Measurements from ENCODE around the gene DAP. TPM values are rescaled to one million over a fixed set of nuclear protein-coding genes. Genes with fewer than 3 reads are reported as not detected.

Gene DAP
- polyA plus RNA-seq, 1 donor (not counting 4 experiments of a cell fraction or from before 2014, with no cell fraction given), result 30.4 TPM

GRCh38 chr5:10740384-10740783 lies 20.6 kb downstream of the DAP start:
- Histone ChIP-seq H3K4me3 (ENCODE audit: control insufficient read depth in 2 of 3, extremely low read depth in 1 of 3, insufficient read depth in 2 of 3, low read depth in 1 of 3, low read length in 3 of 3) (no peak overlapping the region), H3K9me3 (ENCODE audit: control insufficient read depth, low read depth, low read length) (no peaks in the 10 kb centered on the region), H3K9me1 (ENCODE audit: control insufficient read depth, extremely low read depth, insufficient read depth, low read length) (no peaks in the 10 kb centered on the region), H3K4me2 (ENCODE audit: control insufficient read depth, extremely low read depth, insufficient read depth, low read depth, low read length) (no peak overlapping the region), H3K4me1 (ENCODE audit: control insufficient read depth, extremely low read depth, insufficient read depth, low read length) (peaks cover 12% of the 10 kb centered on the region), H3K36me3 (ENCODE audit: control insufficient read depth in 2 of 2, extremely low read depth in 1 of 2, insufficient read depth in 2 of 2, low read length in 2 of 2) (peaks cover 0 to 12% of the 10 kb centered on the region in 2 experiments), H3K27ac (ENCODE audit: control insufficient read depth, insufficient read depth, low read length) (no peak overlapping the region), H3K79me2 (ENCODE audit: control insufficient read depth, insufficient read depth, low read length) (peaks cover 35% of the 10 kb centered on the region), H4K20me1 (ENCODE audit: control insufficient read depth, extremely low read depth, insufficient read depth, low read length) (no peaks in the 10 kb centered on the region), H2AFZ (ENCODE audit: control insufficient read depth, low read length) (no peak overlapping the region), H3K27me3 (ENCODE audit: control insufficient read depth, extremely low read depth, insufficient read depth, low read length) (no peaks in the 10 kb centered on the region), H3K9ac (ENCODE audit: control insufficient read depth, extremely low read depth, insufficient read depth, low read length) (no peak overlapping the region)
- dilution Hi-C loops (cut with MboI; ENCODE audit: extremely low pct_ligation_motif_present, low sequenced_read_pairs), result no loop called here
- DNase-seq (ENCODE audit: low read depth, low spot score) (no peak), FAIRE-seq (no peak)
- TF ChIP-seq EZH2 (IDR thresholded peaks at IDR 0.05; ENCODE audit: low read length), result no peak

GRCh38 chr5:10737880-10738279 lies 23.2 kb downstream of the DAP start:
- no peak overlapping the region for H3K27ac ChIP-seq (ENCODE audit: control insufficient read depth, insufficient read depth, low read length)
- no peak for TF ChIP-seq EZH2 (IDR thresholded peaks at IDR 0.05; ENCODE audit: low read length)
- TF ChIP-seq CTCF (optimal IDR thresholded peaks at IDR 0.05 in 1 of 3, IDR thresholded peaks at IDR 0.05 in 1 of 3, conservative IDR thresholded peaks at IDR 0.05 in 1 of 3; ENCODE audit: extremely low read depth in 1 of 3, insufficient read depth in 2 of 3, low read length in 3 of 3), result no peak
- FAIRE-seq (no peak), DNase-seq (ENCODE audit: low read depth, low spot score) (no peak)
- dilution Hi-C loops (cut with MboI; ENCODE audit: extremely low pct_ligation_motif_present, low sequenced_read_pairs), result no loop called here
- H3K9ac ChIP-seq (ENCODE audit: control insufficient read depth, extremely low read depth, insufficient read depth, low read length), result no peak overlapping the region
- peaks cover 4% of the 10 kb centered on the region for H3K4me1 ChIP-seq (ENCODE audit: control insufficient read depth, extremely low read depth, insufficient read depth, low read length)
- no peak overlapping the region for H3K4me2 ChIP-seq (ENCODE audit: control insufficient read depth, extremely low read depth, insufficient read depth, low read depth, low read length)
- H3K27me3 ChIP-seq (ENCODE audit: control insufficient read depth, extremely low read depth, insufficient read depth, low read length), result no peaks in the 10 kb centered on the region
- H3K79me2 ChIP-seq (ENCODE audit: control insufficient read depth, insufficient read depth, low read length), result peaks cover 31% of the 10 kb centered on the region
- H2AFZ ChIP-seq (ENCODE audit: control insufficient read depth, low read length), result no peak overlapping the region
- no peak overlapping the region for H3K4me3 ChIP-seq (ENCODE audit: control insufficient read depth in 2 of 3, extremely low read depth in 1 of 3, insufficient read depth in 2 of 3, low read depth in 1 of 3, low read length in 3 of 3)
- no peaks in the 10 kb centered on the region for H3K9me1 ChIP-seq (ENCODE audit: control insufficient read depth, extremely low read depth, insufficient read depth, low read length)
- no peaks in the 10 kb centered on the region for H3K9me3 ChIP-seq (ENCODE audit: control insufficient read depth, low read depth, low read length)
- no peaks in the 10 kb centered on the region for H4K20me1 ChIP-seq (ENCODE audit: control insufficient read depth, extremely low read depth, insufficient read depth, low read length)
- peaks cover 0 to 3% of the 10 kb centered on the region in 2 experiments for H3K36me3 ChIP-seq (ENCODE audit: control insufficient read depth in 2 of 2, extremely low read depth in 1 of 2, insufficient read depth in 2 of 2, low read length in 2 of 2)

GRCh38 chr5:10736808-10737207 lies 24.2 kb downstream of the DAP start:
- Histone ChIP-seq H3K9me1 (ENCODE audit: control insufficient read depth, extremely low read depth, insufficient read depth, low read length) (no peaks in the 10 kb centered on the region), H3K9ac (ENCODE audit: control insufficient read depth, extremely low read depth, insufficient read depth, low read length) (no peak overlapping the region), H4K20me1 (ENCODE audit: control insufficient read depth, extremely low read depth, insufficient read depth, low read length) (no peaks in the 10 kb centered on the region), H3K36me3 (ENCODE audit: control insufficient read depth in 2 of 2, extremely low read depth in 1 of 2, insufficient read depth in 2 of 2, low read length in 2 of 2) (peaks cover 0 to 3% of the 10 kb centered on the region in 2 experiments), H3K79me2 (ENCODE audit: control insufficient read depth, insufficient read depth, low read length) (peaks cover 26% of the 10 kb centered on the region), H3K4me2 (ENCODE audit: control insufficient read depth, extremely low read depth, insufficient read depth, low read depth, low read length) (no peak overlapping the region), H3K27ac (ENCODE audit: control insufficient read depth, insufficient read depth, low read length) (no peak overlapping the region), H3K4me1 (ENCODE audit: control insufficient read depth, extremely low read depth, insufficient read depth, low read length) (peaks cover 4% of the 10 kb centered on the region), H2AFZ (ENCODE audit: control insufficient read depth, low read length) (no peak overlapping the region), H3K9me3 (ENCODE audit: control insufficient read depth, low read depth, low read length) (no peaks in the 10 kb centered on the region), H3K4me3 (ENCODE audit: control insufficient read depth in 2 of 3, extremely low read depth in 1 of 3, insufficient read depth in 2 of 3, low read depth in 1 of 3, low read length in 3 of 3) (no peak overlapping the region), H3K27me3 (ENCODE audit: control insufficient read depth, extremely low read depth, insufficient read depth, low read length) (no peaks in the 10 kb centered on the region)
- FAIRE-seq (no peak), DNase-seq (ENCODE audit: low read depth, low spot score) (no peak)
- TF ChIP-seq EZH2 (IDR thresholded peaks at IDR 0.05; ENCODE audit: low read length) (no peak), CTCF (optimal IDR thresholded peaks at IDR 0.05 in 1 of 3, IDR thresholded peaks at IDR 0.05 in 1 of 3, conservative IDR thresholded peaks at IDR 0.05 in 1 of 3; ENCODE audit: extremely low read depth in 1 of 3, insufficient read depth in 2 of 3, low read length in 3 of 3) (no peak)
- dilution Hi-C loops (cut with MboI; ENCODE audit: extremely low pct_ligation_motif_present, low sequenced_read_pairs), result no loop called here

All from keratinocyte (primary cell).